Measurements from ENCODE around the gene APLP1. TPM values are rescaled to one million over a fixed set of nuclear protein-coding genes. Genes with fewer than 3 reads are reported as not detected.
"Not testable (repeated sequence)": the region's sequence is repeated elsewhere in the genome, so short reads cannot be mapped to it uniquely, and the experiment has no call there.

APLP1 gene
- total and polyA plus RNA-seq, 7 donors: 3.6 to 11.3 (median 5.1) TPM; not detected in 2

DNA sequence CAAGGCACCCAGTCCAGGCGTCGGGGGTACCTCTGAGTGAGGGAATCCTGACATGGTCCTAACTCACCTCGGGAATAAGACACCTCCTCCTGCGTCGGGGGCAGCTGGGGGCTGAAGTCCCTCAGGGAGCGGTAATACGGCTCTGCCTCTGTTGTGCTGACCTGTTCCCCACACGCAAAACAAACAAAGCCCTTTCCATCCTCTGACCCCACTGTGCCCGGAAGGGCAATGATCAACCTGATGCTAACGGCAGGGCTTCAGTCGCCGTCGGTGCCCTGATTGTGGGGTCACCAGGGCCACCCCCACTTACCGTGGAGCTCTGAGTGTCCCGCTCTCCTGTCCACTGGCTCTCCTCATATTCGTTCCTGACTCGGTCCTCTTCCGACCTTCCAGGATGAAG is 37.4 kb upstream of the APLP1 start:
- DNase-seq: no peak
- intact Hi-C loops (cut with DNase I): no loop called here
- WGBS, 2 donors: 74 to 81% methylated on average over 18 of the region's 18 CpGs
- H3K36me3 ChIP-seq: no peaks in the 10 kb centered on the region
- no peaks in the 10 kb centered on the region for H3K4me1 ChIP-seq
- TF ChIP-seq POLR2AphosphoS5 (IDR thresholded peaks at IDR 0.05) (no peak), POLR2A (IDR thresholded peaks at IDR 0.05) (no peak), EP300 (IDR thresholded peaks at IDR 0.05) (no peak)
- TF ChIP-seq, protein P1, sequence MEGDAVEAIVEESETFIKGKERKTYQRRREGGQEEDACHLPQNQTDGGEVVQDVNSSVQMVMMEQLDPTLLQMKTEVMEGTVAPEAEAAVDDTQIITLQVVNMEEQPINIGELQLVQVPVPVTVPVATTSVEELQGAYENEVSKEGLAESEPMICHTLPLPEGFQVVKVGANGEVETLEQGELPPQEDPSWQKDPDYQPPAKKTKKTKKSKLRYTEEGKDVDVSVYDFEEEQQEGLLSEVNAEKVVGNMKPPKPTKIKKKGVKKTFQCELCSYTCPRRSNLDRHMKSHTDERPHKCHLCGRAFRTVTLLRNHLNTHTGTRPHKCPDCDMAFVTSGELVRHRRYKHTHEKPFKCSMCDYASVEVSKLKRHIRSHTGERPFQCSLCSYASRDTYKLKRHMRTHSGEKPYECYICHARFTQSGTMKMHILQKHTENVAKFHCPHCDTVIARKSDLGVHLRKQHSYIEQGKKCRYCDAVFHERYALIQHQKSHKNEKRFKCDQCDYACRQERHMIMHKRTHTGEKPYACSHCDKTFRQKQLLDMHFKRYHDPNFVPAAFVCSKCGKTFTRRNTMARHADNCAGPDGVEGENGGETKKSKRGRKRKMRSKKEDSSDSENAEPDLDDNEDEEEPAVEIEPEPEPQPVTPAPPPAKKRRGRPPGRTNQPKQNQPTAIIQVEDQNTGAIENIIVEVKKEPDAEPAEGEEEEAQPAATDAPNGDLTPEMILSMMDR (IDR thresholded peaks at IDR 0.05): no peak
- H3K9me3 ChIP-seq: no peaks in the 10 kb centered on the region
- H3K27ac ChIP-seq: no peak overlapping the region
- peaks cover 0 to 53% (median 0%) of the 10 kb centered on the region in 3 donors for H3K27me3 ChIP-seq
- no peak overlapping the region for H3K4me3 ChIP-seq

DNA sequence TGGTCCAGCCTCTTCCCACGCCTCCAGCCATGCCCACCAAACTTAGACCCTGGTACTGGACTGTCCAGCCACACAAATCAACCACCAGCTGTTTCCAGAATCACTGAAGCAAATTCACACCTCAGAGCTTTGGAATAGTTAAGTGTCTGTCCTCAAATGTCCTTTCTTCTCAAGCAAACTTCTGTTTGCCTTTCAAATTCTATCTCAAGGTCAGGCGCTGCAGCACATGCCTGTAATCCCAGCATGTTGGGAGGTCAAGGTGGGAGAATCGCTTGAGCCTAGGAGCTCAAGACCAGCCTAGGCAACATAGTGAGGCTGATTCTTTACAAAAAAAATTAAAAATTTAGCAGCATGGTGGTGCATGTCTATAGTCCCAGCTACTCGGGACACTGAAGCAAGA is 36.3 kb upstream of the APLP1 start:
- Histone ChIP-seq H3K27ac (no peak overlapping the region), H3K27me3 (peaks cover 0 to 49% (median 0%) of the 10 kb centered on the region in 3 donors), H3K9me3 (no peaks in the 10 kb centered on the region), H3K4me3 (no peak overlapping the region), H3K4me1 (no peaks in the 10 kb centered on the region), H3K36me3 (no peaks in the 10 kb centered on the region)
- no peak for TF ChIP-seq EP300 (IDR thresholded peaks at IDR 0.05)
- TF ChIP-seq, protein P1 (IDR thresholded peaks at IDR 0.05): no peak
- TF ChIP-seq POLR2A (IDR thresholded peaks at IDR 0.05): no peak
- TF ChIP-seq POLR2AphosphoS5 (IDR thresholded peaks at IDR 0.05): no peak
- no peak for DNase-seq
- intact Hi-C loops (cut with DNase I): no loop called here
- 53 to 75% methylated on average over 4 of the region's 4 CpGs for WGBS, 2 donors

DNA sequence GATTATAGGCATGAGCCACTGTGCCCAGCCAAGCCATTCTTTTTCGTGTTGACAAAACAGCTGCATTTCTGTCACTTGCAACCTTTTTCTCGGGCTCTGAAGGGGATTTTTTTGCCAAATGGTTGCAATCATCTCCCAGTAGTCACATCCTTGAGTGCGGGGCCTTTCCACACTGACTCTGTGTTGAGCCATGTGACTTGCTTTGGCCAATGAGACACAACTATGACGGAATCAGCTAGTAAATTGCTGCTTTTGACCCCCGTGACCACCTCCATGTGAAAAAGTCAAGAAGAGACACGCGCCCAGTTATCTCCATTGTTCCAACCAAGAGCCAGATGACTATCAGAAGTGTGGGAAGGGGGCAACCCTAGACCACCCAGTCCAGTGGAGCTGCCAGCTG is 34.4 kb upstream of the APLP1 start:
- no peak for DNase-seq
- WGBS, 2 donors: 53 to 67% methylated on average over 7 of the region's 7 CpGs
- no peaks in the 10 kb centered on the region for H3K36me3 ChIP-seq
- intact Hi-C loops (cut with DNase I): no loop called here
- TF ChIP-seq POLR2A (IDR thresholded peaks at IDR 0.05) (no peak), POLR2AphosphoS5 (IDR thresholded peaks at IDR 0.05) (no peak), EP300 (IDR thresholded peaks at IDR 0.05) (no peak)
- TF ChIP-seq, protein P1 (IDR thresholded peaks at IDR 0.05): no peak
- H3K4me1 ChIP-seq: no peaks in the 10 kb centered on the region
- peaks cover 0 to 6% (median under 1%) of the 10 kb centered on the region in 4 donors for H3K9me3 ChIP-seq
- H3K4me3 ChIP-seq: no peak overlapping the region
- H3K27ac ChIP-seq: no peak overlapping the region
- H3K27me3 ChIP-seq: peaks cover 0 to 49% (median 0%) of the 10 kb centered on the region in 3 donors

DNA sequence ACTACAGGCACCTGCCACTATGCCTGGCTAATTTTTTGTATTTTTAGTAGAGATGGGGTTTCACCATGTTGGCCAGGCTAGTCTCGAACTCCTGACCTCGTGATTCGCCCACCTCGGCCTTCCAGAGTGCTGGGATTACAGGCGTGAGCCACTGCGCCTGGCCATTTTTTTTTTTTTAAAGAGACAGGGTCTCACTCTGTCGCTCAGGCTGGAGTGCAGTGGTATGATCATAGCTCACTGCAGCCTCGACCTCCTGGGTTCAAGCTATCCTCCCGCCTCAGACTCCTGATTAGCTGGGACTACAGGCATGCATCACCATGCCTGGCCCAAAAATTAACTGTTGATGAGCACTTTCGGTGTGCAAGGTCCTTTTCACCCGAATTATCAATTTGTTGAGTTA is 32.3 kb upstream of the APLP1 start:
- H3K27ac ChIP-seq; intact Hi-C loops (cut with DNase I); H3K9me3 ChIP-seq; H3K4me3 ChIP-seq; H3K36me3 ChIP-seq; DNase-seq; H3K4me1 ChIP-seq: not testable (repeated sequence)
- 40 to 61% methylated on average over 11 of the region's 11 CpGs for WGBS, 2 donors
- H3K27me3 ChIP-seq: peaks cover 0 to 34% (median 0%) of the 10 kb centered on the region in 3 donors

DNA sequence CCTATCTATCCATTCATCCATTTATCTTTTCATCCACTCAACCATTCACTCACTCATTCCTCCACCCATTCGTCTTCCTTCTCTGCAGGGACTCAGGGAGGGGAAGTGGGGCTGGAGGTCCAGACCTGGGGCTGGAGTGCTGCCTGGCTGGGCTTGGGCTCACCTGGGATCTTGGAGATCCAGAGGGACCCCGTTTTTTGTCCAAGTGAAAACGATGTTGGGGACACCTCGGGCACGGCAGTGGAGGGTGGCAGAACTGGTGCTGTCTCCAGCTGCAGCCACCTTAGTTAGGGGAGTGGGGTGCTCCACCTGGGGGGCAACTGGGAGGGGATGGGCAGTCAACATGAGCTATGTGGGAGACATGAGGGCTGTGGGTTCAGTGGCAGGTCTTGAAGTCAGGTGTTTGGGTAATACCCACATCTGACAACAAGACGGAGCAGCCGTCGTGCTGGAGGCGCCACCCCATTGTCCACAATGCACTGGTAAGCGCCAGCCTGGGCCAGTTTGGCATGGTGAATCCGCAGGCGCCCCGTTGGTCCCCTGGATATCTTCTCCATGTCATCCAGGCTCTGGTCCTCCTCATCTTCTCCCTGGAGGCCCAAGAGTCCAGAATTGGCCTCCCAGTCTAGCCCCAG is 26.3 kb upstream of the APLP1 start:
- no peaks in the 10 kb centered on the region for H3K36me3 ChIP-seq
- H3K27ac ChIP-seq: no peak overlapping the region
- intact Hi-C loops (cut with DNase I): no loop called here
- TF ChIP-seq, protein P1 (IDR thresholded peaks at IDR 0.05): no peak
- TF ChIP-seq POLR2AphosphoS5 (IDR thresholded peaks at IDR 0.05) (no peak), EP300 (IDR thresholded peaks at IDR 0.05) (no peak), POLR2A (IDR thresholded peaks at IDR 0.05) (no peak)
- WGBS, 2 donors: 86 to 87% methylated on average over 13 of the region's 13 CpGs
- peaks cover 0 to 20% (median 15%) of the 10 kb centered on the region in 4 donors for H3K4me1 ChIP-seq
- H3K4me3 ChIP-seq: no peak overlapping the region
- H3K9me3 ChIP-seq: peaks cover 0 to 6% (median 2%) of the 10 kb centered on the region in 4 donors
- no peak for DNase-seq
- H3K27me3 ChIP-seq: peaks cover 28 to 51% (median 47%) of the 10 kb centered on the region in 3 donors

Measured in sigmoid colon (tissue), 7 donors.